SK-N-SH treated with all-trans-retinoic acid at 6 μM for 48 hours (cell line): ENCODE results near the gene ADAM15.

Experiments
- ATAC-seq: fragments of 200-7000 bp; cut with Tn5 transposase; 3 replicates; pipeline ENCODE4 v1.9.1; 2020; ENCODE audit warnings: mild to moderate bottlenecking, moderate library complexity
- ARNTL ChIP-seq: fragments of 450-650 bp; formaldehyde crosslinking; IDR thresholded peaks from 2 replicates; pipeline ENCODE4 v1.5.0; 2020; ENCODE audit warnings: low read depth, mild to moderate bottlenecking, moderate library complexity, borderline replicate concordance
- BACH2 ChIP-seq: fragments of 250-450 bp; sonication (Bioruptor Pico); IDR thresholded peaks from 2 replicates; pipeline ENCODE4 v1.9.0; 2021; ENCODE audit warnings: mild to moderate bottlenecking, borderline replicate concordance
- CSDC2 ChIP-seq: fragments of 250-450 bp; sonication (Bioruptor Pico); IDR thresholded peaks from 2 replicates; pipeline ENCODE4 v1.5.0; 2020; ENCODE audit warnings: mild to moderate bottlenecking, moderate library complexity
- ESRRG ChIP-seq: fragments of 250-450 bp; sonication (Bioruptor Pico); IDR thresholded peaks from 2 replicates; pipeline ENCODE4 v1.6.1; 2021; ENCODE audit warnings: mild to moderate bottlenecking
- GLIS3 ChIP-seq: fragments of 250-450 bp; sonication (Bioruptor Pico); IDR thresholded peaks from 2 replicates; pipeline ENCODE4 v1.5.0; 2020; ENCODE audit warnings: mild to moderate bottlenecking, moderate library complexity
- OSR1 ChIP-seq: fragments of 250-450 bp; sonication (Bioruptor Pico); IDR thresholded peaks from 2 replicates; pipeline ENCODE4 v1.8.0; 2022; ENCODE audit warnings: moderate library complexity, mild to moderate bottlenecking, inconsistent platforms
- POU6F1 ChIP-seq: fragments of 250-450 bp; sonication (Bioruptor Pico); IDR thresholded peaks from 2 replicates; pipeline ENCODE4 v1.8.0; 2021; ENCODE audit warnings: low read depth, mild to moderate bottlenecking, moderate library complexity, borderline replicate concordance
- PPARA ChIP-seq: fragments of 250-450 bp; sonication (Bioruptor Pico); IDR thresholded peaks from 2 replicates; pipeline ENCODE4 v1.5.0; 2020; ENCODE audit warnings: mild to moderate bottlenecking, borderline replicate concordance
- RARB ChIP-seq: fragments of 250-450 bp; sonication (Bioruptor Pico); IDR thresholded peaks from 2 replicates; pipeline ENCODE4 v1.8.0; 2021; ENCODE audit warnings: mild to moderate bottlenecking, moderate library complexity
- SNAI2 ChIP-seq: fragments of 250-450 bp; sonication (Bioruptor Pico); IDR thresholded peaks from 2 replicates; pipeline ENCODE4 v1.5.0; 2020; ENCODE audit warnings: mild to moderate bottlenecking, moderate library complexity
- TCF4 ChIP-seq: fragments of 250-450 bp; sonication (Bioruptor Pico); IDR thresholded peaks from 2 replicates; pipeline ENCODE4 v1.8.0; 2021; ENCODE audit warnings: mild to moderate bottlenecking, moderate library complexity, borderline replicate concordance
- TOX ChIP-seq: fragments of 250-450 bp; sonication (Bioruptor Pico); IDR thresholded peaks from 2 replicates; pipeline ENCODE4 v1.8.0; 2021; ENCODE audit warnings: mild to moderate bottlenecking, moderate library complexity, borderline replicate concordance
- ZC3H10 ChIP-seq: fragments of 250-450 bp; sonication (Bioruptor Pico); IDR thresholded peaks from 2 replicates; pipeline ENCODE4 v1.5.1; 2021; ENCODE audit warnings: mild to moderate bottlenecking, moderate library complexity
- ZFP3 ChIP-seq: fragments of 250-450 bp; sonication (Bioruptor Pico); IDR thresholded peaks from 2 replicates; pipeline ENCODE4 v1.5.0; 2020; ENCODE audit warnings: mild to moderate bottlenecking, moderate library complexity
- ZFP30 ChIP-seq: fragments of 450-650 bp; formaldehyde crosslinking; IDR thresholded peaks from 2 replicates; pipeline ENCODE4 v1.5.0; 2022; ENCODE audit warnings: mild to moderate bottlenecking, moderate library complexity
- ZNF565 ChIP-seq: fragments of 450-650 bp; formaldehyde crosslinking; conservative IDR thresholded peaks from 2 replicates; pipeline ENCODE4 v1.5.0; 2020; ENCODE audit warnings: low read depth, mild to moderate bottlenecking, moderate library complexity
- ZNF70 ChIP-seq: fragments of 450-650 bp; formaldehyde crosslinking; IDR thresholded peaks from 2 replicates; pipeline ENCODE4 v1.5.0; 2020; ENCODE audit warnings: mild to moderate bottlenecking, moderate library complexity
- ZNF8 ChIP-seq: fragments of 450-650 bp; formaldehyde crosslinking; IDR thresholded peaks from 2 replicates; pipeline ENCODE4 v1.5.0; 2020; ENCODE audit warnings: mild to moderate bottlenecking, moderate library complexity
- TF ChIP-seq, protein P1 (sequence below): fragments of 250-450 bp; sonication (Bioruptor Pico); IDR thresholded peaks from 2 replicates; pipeline ENCODE4 v1.5.1; 2020; ENCODE audit warnings: low read depth, mild to moderate bottlenecking, moderate library complexity
- TF ChIP-seq, protein P2 (sequence below): fragments of 250-450 bp; sonication (Bioruptor Pico); IDR thresholded peaks from 2 replicates; pipeline ENCODE4 v1.5.0; 2020; ENCODE audit warnings: mild to moderate bottlenecking, moderate library complexity
- TF ChIP-seq, protein P3 (sequence below): fragments of 250-450 bp; sonication (Bioruptor Pico); IDR thresholded peaks from 2 replicates; pipeline ENCODE4 v1.8.0; 2020; ENCODE audit warnings: mild to moderate bottlenecking, moderate library complexity, borderline replicate concordance

The ADAM15 gene

DNA sequence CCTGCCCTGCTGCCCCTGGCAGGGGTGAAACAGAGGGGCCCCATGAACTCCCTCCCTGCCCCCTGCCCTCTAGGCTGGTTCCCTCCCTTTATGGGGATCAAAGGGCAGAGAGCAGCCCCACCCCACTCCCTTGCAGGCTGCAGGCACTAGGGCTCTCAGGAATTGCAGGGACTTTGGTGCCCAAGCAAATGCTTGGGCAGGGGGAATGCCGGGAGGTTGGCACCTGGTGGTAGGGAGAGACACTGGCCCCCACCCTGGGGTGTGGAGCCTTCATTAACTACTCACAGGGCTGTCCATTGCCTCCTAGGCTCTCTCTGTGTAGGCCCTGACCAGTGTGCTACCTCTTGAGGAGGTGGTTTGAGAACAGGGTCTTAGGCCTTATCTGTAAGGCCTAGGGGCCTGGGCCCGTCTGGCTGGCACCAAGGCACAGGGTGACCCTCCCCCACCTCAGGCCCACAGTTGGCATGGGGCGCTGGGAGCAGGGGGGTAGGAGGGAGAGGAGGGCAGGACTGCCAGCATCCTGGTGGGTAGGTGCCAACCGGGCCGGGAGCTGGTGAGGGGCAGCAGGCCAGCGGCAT lies 43.8 kb upstream of the ADAM15 start:
- ATAC-seq, result no peak
- TF ChIP-seq ZNF565 (CRISPR knock-in tag) (no peak), CSDC2 (CRISPR knock-in tag) (no peak), POU6F1 (CRISPR knock-in tag) (no peak), TOX (no peak), OSR1 (CRISPR knock-in tag) (no peak), BACH2 (no peak), RARB (no peak), ZC3H10 (CRISPR knock-in tag) (no peak), ZNF8 (CRISPR knock-in tag) (no peak), ARNTL (no peak), ZNF70 (CRISPR knock-in tag) (no peak), PPARA (CRISPR knock-in tag) (no peak), GLIS3 (no peak), TCF4 (CRISPR knock-in tag) (no peak), SNAI2 (CRISPR knock-in tag) (no peak), ZFP30 (CRISPR knock-in tag) (no peak)
- TF ChIP-seq, protein P1, sequence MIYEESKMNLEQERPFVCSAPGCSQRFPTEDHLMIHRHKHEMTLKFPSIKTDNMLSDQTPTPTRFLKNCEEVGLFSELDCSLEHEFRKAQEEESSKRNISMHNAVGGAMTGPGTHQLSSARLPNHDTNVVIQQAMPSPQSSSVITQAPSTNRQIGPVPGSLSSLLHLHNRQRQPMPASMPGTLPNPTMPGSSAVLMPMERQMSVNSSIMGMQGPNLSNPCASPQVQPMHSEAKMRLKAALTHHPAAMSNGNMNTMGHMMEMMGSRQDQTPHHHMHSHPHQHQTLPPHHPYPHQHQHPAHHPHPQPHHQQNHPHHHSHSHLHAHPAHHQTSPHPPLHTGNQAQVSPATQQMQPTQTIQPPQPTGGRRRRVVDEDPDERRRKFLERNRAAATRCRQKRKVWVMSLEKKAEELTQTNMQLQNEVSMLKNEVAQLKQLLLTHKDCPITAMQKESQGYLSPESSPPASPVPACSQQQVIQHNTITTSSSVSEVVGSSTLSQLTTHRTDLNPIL (CRISPR knock-in tag), result no peak
- TF ChIP-seq, protein P2, sequence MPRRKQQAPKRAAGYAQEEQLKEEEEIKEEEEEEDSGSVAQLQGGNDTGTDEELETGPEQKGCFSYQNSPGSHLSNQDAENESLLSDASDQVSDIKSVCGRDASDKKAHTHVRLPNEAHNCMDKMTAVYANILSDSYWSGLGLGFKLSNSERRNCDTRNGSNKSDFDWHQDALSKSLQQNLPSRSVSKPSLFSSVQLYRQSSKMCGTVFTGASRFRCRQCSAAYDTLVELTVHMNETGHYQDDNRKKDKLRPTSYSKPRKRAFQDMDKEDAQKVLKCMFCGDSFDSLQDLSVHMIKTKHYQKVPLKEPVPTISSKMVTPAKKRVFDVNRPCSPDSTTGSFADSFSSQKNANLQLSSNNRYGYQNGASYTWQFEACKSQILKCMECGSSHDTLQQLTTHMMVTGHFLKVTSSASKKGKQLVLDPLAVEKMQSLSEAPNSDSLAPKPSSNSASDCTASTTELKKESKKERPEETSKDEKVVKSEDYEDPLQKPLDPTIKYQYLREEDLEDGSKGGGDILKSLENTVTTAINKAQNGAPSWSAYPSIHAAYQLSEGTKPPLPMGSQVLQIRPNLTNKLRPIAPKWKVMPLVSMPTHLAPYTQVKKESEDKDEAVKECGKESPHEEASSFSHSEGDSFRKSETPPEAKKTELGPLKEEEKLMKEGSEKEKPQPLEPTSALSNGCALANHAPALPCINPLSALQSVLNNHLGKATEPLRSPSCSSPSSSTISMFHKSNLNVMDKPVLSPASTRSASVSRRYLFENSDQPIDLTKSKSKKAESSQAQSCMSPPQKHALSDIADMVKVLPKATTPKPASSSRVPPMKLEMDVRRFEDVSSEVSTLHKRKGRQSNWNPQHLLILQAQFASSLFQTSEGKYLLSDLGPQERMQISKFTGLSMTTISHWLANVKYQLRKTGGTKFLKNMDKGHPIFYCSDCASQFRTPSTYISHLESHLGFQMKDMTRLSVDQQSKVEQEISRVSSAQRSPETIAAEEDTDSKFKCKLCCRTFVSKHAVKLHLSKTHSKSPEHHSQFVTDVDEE, result no peak
- TF ChIP-seq, protein P3, sequence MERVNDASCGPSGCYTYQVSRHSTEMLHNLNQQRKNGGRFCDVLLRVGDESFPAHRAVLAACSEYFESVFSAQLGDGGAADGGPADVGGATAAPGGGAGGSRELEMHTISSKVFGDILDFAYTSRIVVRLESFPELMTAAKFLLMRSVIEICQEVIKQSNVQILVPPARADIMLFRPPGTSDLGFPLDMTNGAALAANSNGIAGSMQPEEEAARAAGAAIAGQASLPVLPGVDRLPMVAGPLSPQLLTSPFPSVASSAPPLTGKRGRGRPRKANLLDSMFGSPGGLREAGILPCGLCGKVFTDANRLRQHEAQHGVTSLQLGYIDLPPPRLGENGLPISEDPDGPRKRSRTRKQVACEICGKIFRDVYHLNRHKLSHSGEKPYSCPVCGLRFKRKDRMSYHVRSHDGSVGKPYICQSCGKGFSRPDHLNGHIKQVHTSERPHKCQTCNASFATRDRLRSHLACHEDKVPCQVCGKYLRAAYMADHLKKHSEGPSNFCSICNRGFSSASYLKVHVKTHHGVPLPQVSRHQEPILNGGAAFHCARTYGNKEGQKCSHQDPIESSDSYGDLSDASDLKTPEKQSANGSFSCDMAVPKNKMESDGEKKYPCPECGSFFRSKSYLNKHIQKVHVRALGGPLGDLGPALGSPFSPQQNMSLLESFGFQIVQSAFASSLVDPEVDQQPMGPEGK, result no peak

GRCh38 chr1:155008015-155008941 lies 42.8 kb upstream of the ADAM15 start:
- TF ChIP-seq RARB, result no peak
- no peak for TF ChIP-seq TCF4 (CRISPR knock-in tag)
- TF ChIP-seq, protein P2, result no peak
- no peak for TF ChIP-seq ZFP3
- TF ChIP-seq BACH2, result no peak
- no peak for TF ChIP-seq ESRRG
- TF ChIP-seq ZFP30 (CRISPR knock-in tag), result no peak
- no peak for TF ChIP-seq ZNF70 (CRISPR knock-in tag)
- TF ChIP-seq, protein P1 (CRISPR knock-in tag), result no peak
- no peak for TF ChIP-seq SNAI2 (CRISPR knock-in tag)
- ATAC-seq, result no peak
